ENCODE results near the gene MYEF2.

DNA sequence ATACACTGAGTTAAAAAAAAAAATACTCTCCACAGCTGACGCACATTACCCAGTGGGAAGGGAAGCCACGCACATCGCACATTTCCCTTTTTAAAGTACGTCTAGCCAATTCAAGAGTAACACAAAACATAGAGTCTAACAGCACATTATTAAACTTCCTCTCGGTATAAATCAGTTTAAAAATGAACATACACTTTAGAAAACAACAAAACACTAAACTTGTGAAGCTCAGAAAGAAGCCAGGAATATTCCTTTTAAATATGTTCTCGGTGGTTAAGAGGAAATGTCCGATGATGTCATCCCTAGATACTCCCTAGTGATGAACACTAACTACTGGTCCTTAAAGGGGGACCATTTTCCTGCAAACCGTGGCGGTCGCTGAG is 721 bp downstream of the MYEF2 start:
- no peak for TF ChIP-seq GATA2 (IDR thresholded peaks at IDR 0.05; ENCODE audit: low read depth, low read length)
- TF ChIP-seq GATA3 (IDR thresholded peaks at IDR 0.05; ENCODE audit: low read depth, low read length): no peak
